ENCODE measurements around the gene NBR1.
"Not testable (repeated sequence)": the region's sequence is repeated elsewhere in the genome, so short reads cannot be mapped to it uniquely, and the experiment has no call there.

Gene NBR1

DNA sequence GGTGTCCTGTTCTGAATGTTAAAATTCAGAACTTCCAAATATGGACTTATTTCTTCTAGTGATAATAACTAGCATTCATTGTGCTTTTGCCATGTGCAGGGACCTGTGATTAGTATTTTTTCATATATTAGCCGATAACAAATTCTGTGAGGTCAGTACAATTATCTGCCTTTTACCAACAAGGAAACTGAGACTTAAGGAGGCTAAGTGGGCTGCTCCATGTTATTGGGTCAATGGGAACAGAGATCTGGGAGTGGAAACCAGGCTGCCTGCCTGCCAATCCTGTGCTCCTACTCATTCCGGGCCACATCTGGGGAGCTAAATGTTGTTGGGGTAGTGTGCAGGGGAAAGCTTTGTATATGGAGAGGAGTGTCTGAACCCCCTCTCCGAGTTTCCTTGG is 44.3 kb downstream of the NBR1 start:
- DNase-seq (ENCODE audit: low read depth in 3 of 3), result no peak

DNA sequence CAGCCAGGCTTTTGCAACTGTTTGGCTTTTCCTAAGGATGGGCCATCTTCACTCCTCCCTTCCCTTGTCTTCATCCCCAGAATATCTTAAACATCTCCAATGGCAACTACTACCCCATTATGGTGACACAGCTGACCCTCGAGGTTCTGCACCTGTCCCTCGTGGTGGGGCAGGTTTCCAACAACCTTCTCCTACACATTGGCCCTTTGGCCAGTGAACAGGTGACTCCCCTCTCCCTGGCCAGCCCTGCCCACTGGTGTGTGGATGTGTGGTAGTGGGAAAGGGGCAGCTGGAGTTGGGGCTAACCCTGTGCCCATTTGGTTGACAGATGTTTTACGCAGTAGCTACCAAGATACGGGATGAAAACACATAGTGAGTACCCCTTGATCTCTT is 45.4 kb downstream of the NBR1 start:
- no peak for DNase-seq (ENCODE audit: low read depth in 3 of 3)

DNA sequence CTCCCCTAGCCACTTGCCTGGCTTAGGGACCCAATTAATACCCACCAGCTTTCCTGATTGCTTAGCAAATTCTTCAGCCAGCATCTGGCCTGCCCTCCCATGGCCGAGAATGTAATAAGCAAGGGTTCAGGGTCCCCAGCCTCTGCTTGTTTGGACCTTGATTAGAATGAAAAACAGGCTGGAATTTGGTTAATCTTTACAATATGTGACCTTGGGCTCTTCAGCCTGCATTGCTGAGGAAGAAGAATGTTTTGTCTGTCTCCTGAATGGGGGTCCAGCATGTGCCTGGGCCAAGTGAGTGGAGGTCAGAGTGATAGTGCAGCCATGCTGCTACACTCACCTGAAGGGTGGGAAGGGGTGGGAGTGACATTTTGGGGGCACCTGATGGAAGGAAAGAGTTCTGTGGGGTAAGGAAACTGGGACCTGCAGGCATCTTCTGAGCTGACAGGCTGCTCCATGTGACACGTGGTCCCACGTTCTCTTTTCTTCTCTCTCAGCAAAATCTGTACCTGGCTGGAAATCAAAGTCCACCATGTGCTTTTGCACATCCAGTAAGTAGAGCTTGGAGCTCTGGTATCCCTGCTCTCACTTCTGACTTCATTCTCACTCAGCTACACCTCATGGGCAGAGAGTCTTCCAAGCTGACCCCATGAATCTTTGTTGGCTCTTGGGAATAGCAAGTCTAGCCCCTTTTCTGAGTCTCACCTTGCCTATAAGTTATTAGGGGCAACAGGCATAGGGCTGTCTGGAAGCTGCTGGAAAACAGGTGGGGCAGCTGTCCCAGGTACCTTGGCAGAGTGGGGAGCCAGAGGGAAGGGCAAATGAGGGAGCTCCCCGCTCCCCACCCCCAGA is 46.0 kb downstream of the NBR1 start:
- DNase-seq (ENCODE audit: low read depth in 3 of 3), result no peak

DNA sequence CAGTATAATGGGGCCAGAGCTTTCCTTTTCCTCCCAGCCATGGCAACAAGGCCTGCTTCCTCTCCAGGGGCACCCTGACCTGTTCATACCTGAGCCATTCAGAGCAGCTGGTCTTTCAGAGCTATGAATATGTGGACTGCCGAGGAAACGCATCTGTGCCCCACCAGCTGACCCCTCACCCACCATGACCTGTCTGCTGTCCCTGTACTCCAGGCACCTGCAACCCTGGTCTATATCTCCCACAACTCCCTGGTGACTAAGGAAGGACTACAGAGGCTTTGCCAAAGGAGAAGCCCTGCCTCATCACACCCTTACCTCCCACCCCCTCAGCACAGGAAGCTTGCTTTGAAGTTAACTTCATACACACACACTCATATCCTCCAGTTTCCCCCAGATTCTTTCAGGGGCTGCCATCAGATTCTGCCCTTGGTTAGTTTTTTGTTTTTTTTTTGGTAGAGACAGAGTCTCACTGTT is 46.6 kb downstream of the NBR1 start:
- DNase-seq (ENCODE audit: low read depth in 3 of 3), result no peak

DNA sequence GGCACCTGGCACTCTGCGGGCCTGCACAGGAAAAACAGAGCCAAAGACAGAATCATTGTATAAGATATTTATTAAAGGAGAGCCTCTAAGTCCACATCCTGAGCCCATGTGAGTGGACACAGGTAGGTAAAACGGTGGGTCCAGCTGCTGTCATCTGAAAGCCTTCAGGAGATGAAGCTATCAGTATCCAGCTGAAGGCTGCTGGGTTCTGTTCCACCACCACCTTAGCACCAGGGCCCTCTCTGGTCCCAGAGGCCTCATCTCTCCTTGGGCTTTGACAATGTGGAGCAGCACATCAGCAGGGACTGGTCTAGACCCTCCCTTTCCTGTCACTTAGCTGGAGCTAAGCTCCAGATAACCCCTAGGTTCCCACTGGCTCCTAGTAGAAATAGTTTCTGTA is 48.0 kb downstream of the NBR1 start:
- DNase-seq (ENCODE audit: low read depth in 3 of 3), result no peak

DNA sequence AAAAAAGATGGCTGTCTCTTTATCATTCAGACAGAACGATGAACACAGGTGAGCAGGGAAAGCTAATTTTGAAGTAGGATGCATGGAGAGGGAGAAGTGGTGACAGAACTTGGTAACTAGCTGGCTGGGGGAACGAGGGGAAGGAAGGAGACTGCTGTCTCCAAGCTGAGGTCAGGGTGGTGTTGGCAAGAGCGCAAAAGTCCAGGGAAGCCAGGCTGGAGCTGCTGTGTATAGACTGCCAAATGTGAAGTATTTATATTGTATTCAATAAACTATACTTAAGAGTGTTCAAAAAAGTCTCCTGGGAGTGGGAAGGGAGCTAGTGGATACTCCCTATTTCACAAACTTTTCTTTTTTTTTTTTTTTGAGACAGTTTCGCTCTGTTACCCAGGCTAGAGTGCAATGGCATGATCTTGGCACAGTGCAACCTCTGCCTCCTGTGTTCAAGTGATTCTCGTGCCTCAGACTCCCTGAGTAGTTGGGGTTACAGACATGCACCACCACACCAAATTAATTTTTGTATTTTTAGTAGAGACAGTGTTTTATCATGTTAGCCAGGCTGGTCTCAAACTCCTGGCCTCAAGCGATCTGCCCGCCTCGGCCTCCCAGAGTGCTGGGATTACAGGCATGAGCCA is 48.8 kb downstream of the NBR1 start:
- DNase-seq (ENCODE audit: low read depth in 3 of 3), result no peak

DNA sequence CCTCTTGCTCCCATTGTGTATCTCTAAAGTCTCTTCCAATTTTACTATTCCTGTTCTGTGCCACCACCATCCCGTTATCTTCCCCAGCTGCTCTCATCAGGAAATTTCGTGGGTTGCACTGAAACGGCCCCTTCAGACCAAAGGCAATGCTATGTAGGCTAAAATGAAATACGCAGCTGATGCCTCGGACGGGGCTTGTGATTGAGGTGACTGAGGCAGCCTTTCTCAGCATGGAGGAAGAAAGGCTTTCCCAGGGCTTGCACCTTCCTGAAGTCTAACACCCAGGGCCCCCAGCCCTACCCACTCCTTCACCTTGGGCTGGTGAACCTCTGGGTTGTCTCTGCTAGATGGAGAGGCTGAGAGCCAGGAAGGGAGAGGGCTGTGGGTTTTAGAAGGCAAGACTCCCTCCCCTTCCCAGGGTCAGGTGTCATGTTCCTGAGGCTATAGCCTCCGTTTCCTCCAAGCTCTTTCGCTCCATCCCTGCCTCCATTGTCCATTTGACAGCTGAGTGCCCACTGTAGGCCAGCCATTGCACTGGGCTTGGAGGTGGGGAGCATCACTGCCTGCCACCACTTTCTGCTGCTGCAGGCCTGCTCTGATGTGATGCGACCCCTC is 49.6 kb downstream of the NBR1 start:
- no peak for DNase-seq (ENCODE audit: low read depth in 3 of 3)

DNA sequence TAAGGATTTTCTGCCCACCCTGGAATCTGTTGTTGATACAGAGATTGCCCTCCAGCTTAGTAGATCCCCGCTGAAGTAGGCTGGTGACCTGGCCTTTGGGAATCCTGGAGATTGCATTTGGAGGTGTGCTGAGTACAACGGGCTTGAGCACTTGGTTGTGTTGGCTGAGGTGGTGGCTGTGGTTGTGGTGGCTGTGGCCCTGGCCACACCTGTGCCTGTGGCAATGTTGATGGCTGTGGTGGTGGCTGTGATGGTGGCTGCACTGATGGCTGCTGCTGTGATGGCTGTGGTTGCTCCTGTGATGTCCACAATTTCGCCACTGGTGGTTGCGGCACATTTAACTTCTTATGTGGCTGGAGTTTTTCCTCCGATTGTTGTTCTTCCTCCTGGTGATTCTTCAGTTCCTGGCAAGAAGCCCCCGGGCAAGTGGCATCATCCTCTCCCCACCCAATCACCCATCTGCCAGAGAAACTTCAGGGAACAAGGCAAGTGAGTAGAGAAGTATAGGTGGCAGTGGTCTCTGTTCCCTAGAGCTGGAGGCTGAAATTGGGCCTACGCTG is 53.2 kb downstream of the NBR1 start:
- no peak for DNase-seq (ENCODE audit: low read depth in 3 of 3)

DNA sequence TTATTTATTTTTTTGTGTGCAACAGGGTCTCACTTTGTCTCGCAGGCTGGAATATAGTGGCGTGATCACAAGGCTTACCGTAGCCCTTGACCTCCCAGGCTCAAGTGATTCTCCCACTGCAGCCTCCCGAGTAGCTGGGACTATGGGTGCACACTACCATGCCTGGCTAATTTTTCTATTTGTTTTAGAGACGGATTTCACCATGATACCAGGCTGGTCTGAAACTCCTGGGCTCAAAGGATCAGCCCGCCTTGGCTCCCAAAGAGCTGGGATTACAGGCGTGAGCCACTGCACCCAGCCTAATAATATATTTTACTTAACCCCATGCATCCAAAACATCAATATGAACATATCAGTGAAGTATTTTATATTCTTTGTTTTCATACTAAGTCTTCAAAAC is 55.4 kb downstream of the NBR1 start:
- no peak for DNase-seq (ENCODE audit: low read depth in 3 of 3)

DNA sequence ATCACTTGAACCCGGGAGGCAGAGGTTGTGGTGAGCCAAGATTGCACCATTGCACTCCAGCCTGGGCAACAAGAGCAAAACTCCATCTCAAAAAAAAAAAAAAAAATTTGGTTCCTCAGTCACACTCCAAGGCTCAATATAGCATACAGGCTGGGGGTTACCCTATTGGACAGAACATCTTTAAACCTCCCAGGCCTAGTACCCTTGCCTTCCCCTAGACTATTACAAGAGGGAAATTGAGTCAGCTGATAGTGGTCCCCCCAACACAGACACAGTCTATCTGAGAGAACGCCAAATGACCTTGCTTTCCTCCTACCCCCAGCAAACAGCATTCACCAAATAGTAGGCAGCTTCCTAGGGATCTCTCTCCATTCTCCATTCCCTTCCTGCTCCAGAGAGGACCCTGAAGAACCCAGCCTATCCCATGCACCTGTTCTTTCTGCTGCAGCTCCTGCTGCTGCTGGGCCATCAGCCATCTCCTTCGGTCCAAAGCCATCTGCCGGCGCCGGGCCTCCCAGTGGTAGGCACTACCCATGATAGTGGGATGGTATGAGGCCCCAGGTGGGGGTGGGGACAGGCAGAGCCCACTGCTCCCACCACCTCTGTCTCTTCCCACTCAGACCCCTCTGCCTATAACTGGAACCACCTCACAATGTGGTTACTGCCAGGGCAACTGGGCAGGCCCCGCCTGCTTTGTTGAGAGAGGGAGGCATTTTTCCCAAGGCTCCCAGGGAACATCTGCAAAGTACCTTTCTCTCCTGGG is 57.2 kb downstream of the NBR1 start, which contains the start of gene CCDC200:
Gene CCDC200, minus strand, starts transcription at position 604 of the 763 bp plus-strand sequence. Its CDS starts 69 bp downstream, at position 535.
- not testable (repeated sequence) for DNase-seq (ENCODE audit: low read depth in 3 of 3)

DNA sequence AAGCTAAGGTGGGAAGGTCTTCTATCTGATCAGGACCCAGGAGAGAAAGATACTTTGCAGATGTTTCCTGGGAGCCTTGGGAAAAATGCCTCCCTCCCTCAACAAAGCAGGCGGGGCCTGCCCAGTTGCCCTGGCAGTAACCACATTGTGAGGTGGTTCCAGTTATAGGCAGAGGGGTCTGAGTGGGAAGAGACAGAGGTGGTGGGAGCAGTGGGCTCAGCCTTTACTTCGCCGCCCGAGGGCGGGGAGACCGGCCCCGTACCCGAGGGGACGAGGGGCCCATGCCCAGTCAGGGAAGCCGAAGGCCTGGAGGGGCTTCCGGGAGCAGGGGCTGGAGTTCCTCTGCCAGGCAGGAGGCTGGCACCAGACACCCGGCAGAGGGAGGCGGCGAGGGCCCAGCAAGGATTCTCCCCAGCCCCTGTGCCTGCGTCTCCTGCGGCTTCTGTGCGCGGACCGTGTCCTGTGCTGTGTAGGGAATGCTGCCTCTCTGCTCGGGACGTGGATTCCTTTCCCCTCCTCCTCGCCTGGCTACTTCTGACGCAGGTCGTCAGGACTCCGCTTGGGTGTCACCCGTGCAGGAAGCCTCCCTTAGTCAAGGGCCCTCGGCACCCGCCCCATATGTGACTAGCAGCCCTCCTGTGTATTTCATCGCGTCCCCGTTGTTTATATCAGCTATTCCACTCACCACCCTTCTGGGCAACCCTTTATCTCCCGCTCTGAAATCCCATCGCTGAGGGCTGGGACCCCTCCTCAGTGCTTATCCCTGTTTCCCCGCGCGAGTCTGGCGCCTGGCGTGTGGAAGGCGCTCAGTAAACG is 60.4 kb downstream of the NBR1 start:
- DNase-seq (ENCODE audit: low read depth in 3 of 3), result not testable (repeated sequence)

DNA sequence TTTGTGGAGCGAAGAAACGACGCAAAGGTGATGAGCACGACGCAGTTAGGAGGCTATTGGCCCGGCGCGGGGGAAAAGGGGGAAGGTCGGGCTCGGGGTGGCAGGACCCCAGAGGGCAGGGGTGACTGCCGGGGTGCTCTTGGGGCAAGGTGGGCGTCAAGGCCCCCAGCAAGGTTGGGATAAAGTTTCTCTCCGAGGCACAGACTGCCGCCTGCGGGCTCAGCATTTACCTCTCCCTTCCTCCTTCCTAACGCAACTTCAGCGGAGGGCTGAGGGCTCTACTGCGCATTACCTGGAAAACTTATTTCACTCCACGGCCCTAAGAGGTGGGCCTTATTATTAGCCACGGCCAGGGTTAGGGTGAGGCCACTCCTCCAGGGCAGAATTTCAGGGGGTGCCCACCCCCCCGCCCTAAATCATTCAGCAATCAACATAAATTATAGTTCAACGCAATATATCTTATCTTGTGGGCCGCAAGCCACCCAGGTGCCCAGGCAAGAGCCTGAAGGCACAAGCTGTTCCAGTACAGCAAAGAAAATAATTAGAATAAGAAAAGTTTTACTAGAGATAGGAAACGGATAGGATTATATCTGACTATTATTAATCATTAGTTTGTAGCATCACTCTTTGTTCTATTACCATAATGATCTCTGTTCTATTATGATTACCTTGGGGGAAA is 61.1 kb downstream of the NBR1 start:
- peak in 1 of 3 donors; percentile 15 for DNase-seq (ENCODE audit: low read depth in 3 of 3)

DNA sequence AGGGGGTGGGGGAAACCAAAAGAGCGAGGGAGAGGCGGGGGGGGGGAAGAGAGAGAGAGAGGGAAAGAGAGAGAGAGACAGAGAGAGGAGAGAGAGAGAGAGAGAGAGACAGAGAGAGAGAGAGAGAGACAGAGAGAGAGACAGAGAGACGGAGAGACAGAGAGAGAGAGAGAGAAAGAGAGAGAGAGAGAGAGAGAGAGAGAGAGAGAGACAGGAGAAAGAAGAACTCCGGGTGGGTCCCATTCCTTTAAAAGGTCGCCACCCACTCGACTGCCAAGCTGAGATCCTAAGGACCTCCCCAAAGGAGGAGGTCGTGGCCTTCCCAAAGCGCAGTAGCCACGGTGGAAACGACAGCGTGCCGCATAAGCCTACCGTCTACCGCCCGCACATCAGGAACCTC is 62.2 kb downstream of the NBR1 start:
- DNase-seq (ENCODE audit: low read depth in 3 of 3), result not testable (repeated sequence)

DNA sequence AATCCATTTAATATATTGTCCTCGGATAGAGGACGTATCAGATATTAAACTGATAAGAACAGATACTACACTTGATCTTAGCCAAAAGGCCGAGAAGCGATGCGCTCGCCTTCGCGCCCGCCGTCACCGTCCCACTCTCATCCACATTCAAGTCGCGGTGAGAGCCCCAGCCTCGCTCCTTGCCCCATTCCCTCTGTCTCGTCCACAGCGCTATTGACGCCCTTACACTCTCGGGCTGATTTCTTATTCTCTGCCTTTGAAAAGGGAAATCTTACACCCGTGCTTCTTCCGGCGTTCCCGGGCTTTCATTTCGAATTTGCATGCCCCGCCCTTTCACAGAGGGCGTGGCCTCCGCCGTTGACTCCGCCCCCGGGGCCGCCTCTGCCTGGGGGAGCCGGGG is 62.9 kb downstream of the NBR1 start, which contains the start of gene RNU2-1:
Gene RNU2-1, minus strand, starts transcription at position 101 of the 400 bp plus-strand sequence.
- DNase-seq (ENCODE audit: low read depth in 3 of 3), result not testable (repeated sequence)

DNA sequence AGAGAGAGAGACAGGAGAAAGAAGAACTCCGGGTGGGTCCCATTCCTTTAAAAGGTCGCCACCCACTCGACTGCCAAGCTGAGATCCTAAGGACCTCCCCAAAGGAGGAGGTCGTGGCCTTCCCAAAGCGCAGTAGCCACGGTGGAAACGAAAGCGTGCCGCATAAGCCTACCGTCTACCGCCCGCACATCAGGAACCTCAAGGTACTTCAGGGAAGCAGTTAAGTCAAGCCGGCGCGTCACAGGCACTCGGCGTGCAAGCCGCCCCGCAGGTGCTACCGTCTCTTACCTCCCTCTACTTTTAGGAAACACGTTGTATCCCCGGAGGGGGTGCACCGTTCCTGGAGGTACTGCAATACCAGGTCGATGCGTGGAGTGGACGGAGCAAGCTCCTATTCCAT is 68.6 kb downstream of the NBR1 start:
- DNase-seq (ENCODE audit: low read depth in 3 of 3), result not testable (repeated sequence)

DNA sequence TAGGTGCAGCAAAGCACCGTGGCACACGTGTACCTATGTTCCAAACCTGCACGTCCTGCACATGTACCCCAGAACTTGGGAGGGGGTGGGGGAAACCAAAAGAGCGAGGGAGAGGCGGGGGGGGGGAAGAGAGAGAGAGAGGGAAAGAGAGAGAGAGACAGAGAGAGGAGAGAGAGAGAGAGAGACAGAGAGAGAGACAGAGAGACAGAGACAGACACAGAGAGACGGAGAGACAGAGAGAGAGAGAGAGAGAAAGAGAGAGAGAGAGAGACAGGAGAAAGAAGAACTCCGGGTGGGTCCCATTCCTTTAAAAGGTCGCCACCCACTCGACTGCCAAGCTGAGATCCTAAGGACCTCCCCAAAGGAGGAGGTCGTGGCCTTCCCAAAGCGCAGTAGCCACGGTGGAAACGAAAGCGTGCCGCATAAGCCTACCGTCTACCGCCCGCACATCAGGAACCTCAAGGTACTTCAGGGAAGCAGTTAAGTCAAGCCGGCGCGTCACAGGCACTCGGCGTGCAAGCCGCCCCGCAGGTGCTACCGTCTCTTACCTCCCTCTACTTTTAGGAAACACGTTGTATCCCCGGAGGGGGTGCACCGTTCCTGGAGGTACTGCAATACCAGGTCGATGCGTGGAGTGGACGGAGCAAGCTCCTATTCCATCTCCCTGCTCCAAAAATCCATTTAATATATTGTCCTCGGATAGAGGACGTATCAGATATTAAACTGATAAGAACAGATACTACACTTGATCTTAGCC is 69.8 kb downstream of the NBR1 start:
- not testable (repeated sequence) for DNase-seq (ENCODE audit: low read depth in 3 of 3)

DNA sequence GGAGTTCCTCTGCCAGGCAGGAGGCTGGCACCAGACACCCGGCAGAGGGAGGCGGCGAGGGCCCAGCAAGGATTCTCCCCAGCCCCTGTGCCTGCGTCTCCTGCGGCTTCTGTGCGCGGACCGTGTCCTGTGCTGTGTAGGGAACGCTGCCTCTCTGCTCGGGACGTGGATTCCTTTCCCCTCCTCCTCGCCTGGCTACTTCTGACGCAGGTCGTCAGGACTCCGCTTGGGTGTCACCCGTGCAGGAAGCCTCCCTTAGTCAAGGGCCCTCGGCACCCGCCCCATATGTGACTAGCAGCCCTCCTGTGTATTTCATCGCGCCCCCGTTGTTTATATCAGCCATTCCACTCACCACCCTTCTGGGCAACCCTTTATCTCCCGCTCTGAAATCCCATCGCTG is 75.4 kb downstream of the NBR1 start:
- not testable (repeated sequence) for DNase-seq (ENCODE audit: low read depth in 3 of 3)

Data from stimulated activated CD4-positive, alpha-beta T cell treated with anti-CD3 and anti-CD28 coated beads, TNF-alpha, amount 100 ng/mL, for 48 hours (primary cell).